Testis (tissue), 3 donors: ENCODE results near the gene CPNE7. TPM values are rescaled to one million over a fixed set of nuclear protein-coding genes. Genes with fewer than 3 reads are reported as not detected.

Source experiments
- DNase-seq: peaks from one replicate; pipeline ENCODE4 v3.0.0-alpha.2; 2019
- H3K27ac ChIP-seq, 2 donors: fragments of 200-600 bp; sonication (generic); one replicate each; pipeline ENCODE4 v1.5.1; 2019
- H3K27me3 ChIP-seq: fragments of 200-600 bp; sonication (generic); one replicate; pipeline ENCODE4 v1.5.1; 2019
- H3K36me3 ChIP-seq: fragments of 200-600 bp; sonication (generic); one replicate; pipeline ENCODE4 v1.5.1; 2017; ENCODE audit warnings: low read depth; ENCODE audit errors: missing control alignments
- H3K4me1 ChIP-seq: fragments of 200-600 bp; sonication (generic); one replicate; pipeline ENCODE4 v1.5.1; 2019
- H3K4me3 ChIP-seq, 2 donors: fragments of 200-600 bp; sonication (generic); one replicate each; pipeline ENCODE4 v1.5.1; 2017 to 2019
- H3K9me3 ChIP-seq: fragments of 200-600 bp; sonication (generic); one replicate; pipeline ENCODE4 v1.5.1; 2017
- POLR2A ChIP-seq: fragments of 450-650 bp; IDR thresholded peaks from one replicate; pipeline ENCODE4 v1.6.1; 2017; ENCODE audit warnings: antibody characterized with exemption, mild to moderate bottlenecking, moderate library complexity
- WGBS, 2 donors: methylation state at CpG; one replicate each; pipeline ENCODE4 v1.1.5; 2018; 5-methylcytosine and 5-hydroxymethylcytosine counted together
- intact Hi-C: fragments of 100-400 bp; cut with DNase I; formaldehyde crosslinking; loops from one replicate; pipeline ENCODE4 v1.15.1; 2023; ENCODE audit warnings: low total_unique reads
- polyA plus RNA-seq: library from polyadenylated mRNA; stranded (reverse); fragments of 350-450 nt; fragmentation: Illumina TruSeq; extraction: RNeasy Lipid Tissue Mini Kit (QIAGEN cat#74804); gene quantifications from one replicate; pipeline ENCODE4 v1.2.3, GENCODE V29; 2014; ENCODE audit warnings: low read depth, low replicate concordance; ENCODE audit not compliant: insufficient read depth
- total RNA-seq, 2 donors: library from RNA; depleted of rRNA; stranded (reverse); fragments of >200 nt; gene quantifications; one replicate each; pipeline ENCODE4 v1.2.3, GENCODE V29; 2016
- TF ChIP-seq, protein P1 (sequence below), 3 experiments: fragments of 450-650 bp in 2 of 3; fragments of 200-600 bp in 1 of 3; sonication (generic) in 1 of 3; IDR thresholded peaks; one replicate each; pipeline ENCODE4 v1.5.1; 2016 to 2019; ENCODE audit warnings: antibody characterized with exemption in 3 of 3, mild to moderate bottlenecking in 2 of 3, moderate library complexity in 1 of 3

CPNE7 gene
- total and polyA plus RNA-seq, 3 donors from 2014 or later = 3.3 to 15.0 (median 12.5) TPM

DNA sequence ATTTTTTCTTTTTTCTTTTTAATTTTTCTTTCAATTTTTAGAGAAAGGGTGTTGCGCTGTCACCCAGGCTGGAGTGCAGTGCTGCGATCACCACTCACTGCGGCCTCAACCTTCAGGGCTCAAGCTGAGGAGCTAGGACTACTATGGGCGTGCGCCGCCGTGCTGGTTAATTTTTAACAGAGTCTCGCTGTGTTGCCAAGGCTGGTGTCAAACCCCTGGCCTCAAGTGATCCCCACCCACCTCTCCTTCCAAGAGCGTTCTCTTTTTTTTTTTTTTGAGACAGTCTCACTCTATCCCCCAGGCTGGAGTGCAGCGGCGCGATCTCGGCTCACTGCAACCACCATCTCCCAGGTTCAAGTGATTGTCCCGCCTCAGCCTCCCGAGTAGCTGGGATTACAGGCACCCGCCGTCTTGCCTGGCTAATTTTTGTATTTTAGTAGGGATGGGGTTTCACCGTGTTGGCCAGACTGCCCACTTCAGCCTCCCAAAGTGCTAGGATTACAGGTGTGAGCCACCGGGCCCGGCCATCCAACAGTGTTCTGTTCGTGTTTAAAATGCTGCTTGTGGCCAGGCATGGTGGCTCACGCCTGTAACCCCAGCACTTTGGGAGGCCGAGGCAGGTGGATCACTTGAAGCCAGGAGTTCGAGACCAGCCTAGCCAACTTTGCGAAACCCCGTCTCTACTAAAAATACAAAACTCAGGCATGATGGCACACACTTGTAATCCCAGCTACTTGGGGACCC lies 29.6 kb upstream of the CPNE7 start:
- Histone ChIP-seq H3K9me3 (no peaks in the 10 kb centered on the region), H3K27ac (no peak overlapping the region), H3K4me1 (no peaks in the 10 kb centered on the region), H3K36me3 (no peaks in the 10 kb centered on the region), H3K27me3 (no peaks in the 10 kb centered on the region), H3K4me3 (no peak overlapping the region)
- 96% methylated on average over 26 of the region's 26 CpGs for WGBS, 2 donors
- no peak for DNase-seq
- TF ChIP-seq, protein P1, sequence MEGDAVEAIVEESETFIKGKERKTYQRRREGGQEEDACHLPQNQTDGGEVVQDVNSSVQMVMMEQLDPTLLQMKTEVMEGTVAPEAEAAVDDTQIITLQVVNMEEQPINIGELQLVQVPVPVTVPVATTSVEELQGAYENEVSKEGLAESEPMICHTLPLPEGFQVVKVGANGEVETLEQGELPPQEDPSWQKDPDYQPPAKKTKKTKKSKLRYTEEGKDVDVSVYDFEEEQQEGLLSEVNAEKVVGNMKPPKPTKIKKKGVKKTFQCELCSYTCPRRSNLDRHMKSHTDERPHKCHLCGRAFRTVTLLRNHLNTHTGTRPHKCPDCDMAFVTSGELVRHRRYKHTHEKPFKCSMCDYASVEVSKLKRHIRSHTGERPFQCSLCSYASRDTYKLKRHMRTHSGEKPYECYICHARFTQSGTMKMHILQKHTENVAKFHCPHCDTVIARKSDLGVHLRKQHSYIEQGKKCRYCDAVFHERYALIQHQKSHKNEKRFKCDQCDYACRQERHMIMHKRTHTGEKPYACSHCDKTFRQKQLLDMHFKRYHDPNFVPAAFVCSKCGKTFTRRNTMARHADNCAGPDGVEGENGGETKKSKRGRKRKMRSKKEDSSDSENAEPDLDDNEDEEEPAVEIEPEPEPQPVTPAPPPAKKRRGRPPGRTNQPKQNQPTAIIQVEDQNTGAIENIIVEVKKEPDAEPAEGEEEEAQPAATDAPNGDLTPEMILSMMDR (IDR thresholded peaks at IDR 0.05) = no peak
- TF ChIP-seq POLR2A = no peak
- intact Hi-C loops = no loop called here

DNA sequence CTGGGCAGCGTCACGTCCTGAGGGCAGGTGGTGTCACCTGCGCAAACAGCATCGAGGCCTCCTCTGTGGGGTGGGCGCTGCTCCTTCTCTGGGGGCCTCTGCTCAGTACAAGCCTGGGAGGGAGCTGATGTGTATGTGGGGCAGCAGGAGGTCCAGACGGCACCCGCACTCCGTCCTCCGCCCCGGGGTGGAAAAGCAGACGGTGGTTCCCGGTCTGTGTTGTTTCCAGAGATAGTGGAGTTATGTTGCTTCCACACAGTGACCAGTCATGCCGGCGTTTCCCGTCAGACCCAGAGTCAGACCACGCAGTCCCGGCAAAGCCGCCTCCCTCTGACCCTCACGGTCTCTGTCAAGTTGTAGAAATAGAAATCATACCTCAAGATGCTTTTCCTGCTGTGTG lies 28.8 kb upstream of the CPNE7 start:
- Histone ChIP-seq H3K27ac (no peak overlapping the region), H3K9me3 (no peaks in the 10 kb centered on the region), H3K27me3 (no peaks in the 10 kb centered on the region), H3K4me1 (no peaks in the 10 kb centered on the region), H3K4me3 (no peak overlapping the region), H3K36me3 (no peaks in the 10 kb centered on the region)
- no peak for DNase-seq
- TF ChIP-seq, protein P1 (IDR thresholded peaks at IDR 0.05) = no peak
- TF ChIP-seq POLR2A = no peak
- intact Hi-C loops = no loop called here
- WGBS, 2 donors = 91 to 94% methylated on average over 18 to 19 of the region's 19 CpGs

DNA sequence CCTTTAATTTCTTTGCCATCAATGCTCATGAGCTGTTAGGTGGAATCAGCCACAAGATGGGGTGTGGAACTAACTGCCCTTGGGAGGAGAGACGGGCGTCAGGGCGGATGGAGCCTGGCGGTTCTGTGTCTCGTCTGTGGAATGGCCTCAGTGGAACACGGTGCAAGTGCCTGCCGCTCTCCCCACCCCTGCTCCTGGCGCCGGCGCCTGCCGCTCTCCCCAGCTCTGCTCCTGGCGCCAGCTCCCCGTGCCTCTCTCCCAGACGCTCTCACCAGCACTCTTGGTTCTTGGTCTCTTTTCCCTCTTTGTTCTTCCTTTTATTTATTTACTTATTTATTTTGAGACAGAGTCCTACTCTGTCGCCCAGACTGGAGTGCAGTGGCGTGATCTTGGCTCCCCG lies 28.3 kb upstream of the CPNE7 start:
- intact Hi-C loops = no loop called here
- Histone ChIP-seq H3K27ac (no peak overlapping the region), H3K9me3 (no peaks in the 10 kb centered on the region), H3K36me3 (no peaks in the 10 kb centered on the region), H3K27me3 (no peaks in the 10 kb centered on the region), H3K4me3 (no peak overlapping the region), H3K4me1 (no peaks in the 10 kb centered on the region)
- TF ChIP-seq, protein P1 (IDR thresholded peaks at IDR 0.05) = no peak
- no peak for TF ChIP-seq POLR2A
- 87 to 91% methylated on average over 17 of the region's 17 CpGs for WGBS, 2 donors
- DNase-seq = no peak

DNA sequence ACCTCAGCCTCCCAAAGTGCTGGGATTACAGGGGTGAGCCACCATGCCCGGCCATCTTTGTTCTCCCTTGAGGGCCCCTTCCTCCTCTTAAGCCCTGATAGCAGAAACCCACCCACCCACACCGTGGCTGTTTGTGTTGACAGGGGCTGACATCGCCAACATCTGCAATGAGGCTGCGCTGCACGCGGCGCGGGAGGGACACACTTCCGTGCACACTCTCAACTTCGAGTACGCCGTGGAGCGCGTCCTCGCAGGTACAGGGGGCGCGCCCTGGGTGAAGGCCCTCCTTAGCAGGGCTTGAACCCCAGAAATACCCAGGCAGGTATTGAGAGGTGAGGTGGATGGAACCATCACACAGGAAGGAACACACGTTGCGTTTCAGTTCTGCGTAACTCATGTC lies 27.7 kb upstream of the CPNE7 start:
- Histone ChIP-seq H3K36me3 (no peaks in the 10 kb centered on the region), H3K9me3 (no peaks in the 10 kb centered on the region), H3K4me3 (no peak overlapping the region), H3K27me3 (no peaks in the 10 kb centered on the region), H3K4me1 (no peaks in the 10 kb centered on the region), H3K27ac (no peak overlapping the region)
- intact Hi-C loops = no loop called here
- 96 to 98% methylated on average over 20 of the region's 20 CpGs for WGBS, 2 donors
- DNase-seq = no peak
- TF ChIP-seq, protein P1 (IDR thresholded peaks at IDR 0.05) = no peak
- TF ChIP-seq POLR2A = no peak
